ENCODE data around the gene FLT3. TPM values are rescaled to one million over a fixed set of nuclear protein-coding genes. Genes with fewer than 3 reads are reported as not detected.
A peak's percentile ranks its signal among the peaks of the same experiment; 100 is the strongest.

The FLT3 gene
- total RNA-seq, 1 donor from 2014 or later = not detected

DNA sequence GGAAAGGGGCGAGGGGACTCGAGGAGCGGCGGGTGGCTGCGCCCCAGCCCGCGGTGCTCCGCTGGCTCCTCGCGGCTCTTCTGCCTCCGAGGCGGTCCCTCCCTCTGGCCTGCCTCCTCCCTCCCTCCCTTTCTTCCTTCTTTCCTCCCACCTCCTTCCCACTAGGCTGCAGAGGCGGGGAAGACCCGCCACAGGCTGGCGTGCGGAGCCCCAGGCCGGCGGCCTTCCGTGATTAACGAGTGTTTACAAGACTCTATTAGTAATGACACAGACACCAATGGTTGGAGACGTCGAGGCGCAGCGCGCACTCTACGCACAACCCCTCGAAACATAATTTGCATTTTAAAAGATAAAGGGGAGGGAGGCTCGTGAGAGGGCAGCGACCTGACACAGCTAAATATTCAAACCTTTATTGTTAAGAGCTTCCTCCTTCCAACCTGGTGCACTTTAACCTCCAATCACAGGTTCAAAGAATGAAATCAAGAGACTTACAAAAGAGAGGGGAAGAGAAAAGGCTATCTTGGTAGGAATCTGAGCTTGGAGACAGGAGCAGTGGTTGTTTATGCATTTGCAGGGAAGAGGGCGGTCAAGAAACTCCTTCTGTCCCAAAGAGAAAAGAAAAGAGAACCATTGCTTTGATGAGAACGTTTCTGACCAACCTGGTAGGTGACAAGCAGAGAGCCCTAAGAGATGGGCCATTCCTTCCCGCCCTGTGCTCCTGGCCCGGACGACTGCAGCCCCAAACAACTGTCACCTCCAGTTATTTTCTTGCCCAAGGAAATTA, 131.1 kb downstream of the FLT3 start, which contains the start of gene CDX2:
Gene CDX2, minus strand, starts transcription at position 234 of the 784 bp plus-strand sequence. CDS start 309 bp downstream, outside the sequence.
- TF ChIP-seq, protein P1, sequence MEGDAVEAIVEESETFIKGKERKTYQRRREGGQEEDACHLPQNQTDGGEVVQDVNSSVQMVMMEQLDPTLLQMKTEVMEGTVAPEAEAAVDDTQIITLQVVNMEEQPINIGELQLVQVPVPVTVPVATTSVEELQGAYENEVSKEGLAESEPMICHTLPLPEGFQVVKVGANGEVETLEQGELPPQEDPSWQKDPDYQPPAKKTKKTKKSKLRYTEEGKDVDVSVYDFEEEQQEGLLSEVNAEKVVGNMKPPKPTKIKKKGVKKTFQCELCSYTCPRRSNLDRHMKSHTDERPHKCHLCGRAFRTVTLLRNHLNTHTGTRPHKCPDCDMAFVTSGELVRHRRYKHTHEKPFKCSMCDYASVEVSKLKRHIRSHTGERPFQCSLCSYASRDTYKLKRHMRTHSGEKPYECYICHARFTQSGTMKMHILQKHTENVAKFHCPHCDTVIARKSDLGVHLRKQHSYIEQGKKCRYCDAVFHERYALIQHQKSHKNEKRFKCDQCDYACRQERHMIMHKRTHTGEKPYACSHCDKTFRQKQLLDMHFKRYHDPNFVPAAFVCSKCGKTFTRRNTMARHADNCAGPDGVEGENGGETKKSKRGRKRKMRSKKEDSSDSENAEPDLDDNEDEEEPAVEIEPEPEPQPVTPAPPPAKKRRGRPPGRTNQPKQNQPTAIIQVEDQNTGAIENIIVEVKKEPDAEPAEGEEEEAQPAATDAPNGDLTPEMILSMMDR (IDR thresholded peaks at IDR 0.05; ENCODE audit: unreplicated experiment) = no peak
- Mint-ChIP-seq H3K4me1 (ENCODE audit: unreplicated experiment) (peaks cover 37% of the 10 kb centered on the region), H3K27ac (ENCODE audit: unreplicated experiment) (peak within 1 kb of the TSS; percentile 25), H3K9me3 (ENCODE audit: unreplicated experiment) (no peaks in the 10 kb centered on the region), H3K36me3 (ENCODE audit: low read depth, unreplicated experiment) (peaks cover 5% of the 10 kb centered on the region), H3K4me3 (ENCODE audit: unreplicated experiment) (no peak within 1 kb of the TSS), H3K27me3 (ENCODE audit: unreplicated experiment) (peaks cover 44% of the 10 kb centered on the region)
- no peak for DNase-seq (ENCODE audit: low spot score)

DNA sequence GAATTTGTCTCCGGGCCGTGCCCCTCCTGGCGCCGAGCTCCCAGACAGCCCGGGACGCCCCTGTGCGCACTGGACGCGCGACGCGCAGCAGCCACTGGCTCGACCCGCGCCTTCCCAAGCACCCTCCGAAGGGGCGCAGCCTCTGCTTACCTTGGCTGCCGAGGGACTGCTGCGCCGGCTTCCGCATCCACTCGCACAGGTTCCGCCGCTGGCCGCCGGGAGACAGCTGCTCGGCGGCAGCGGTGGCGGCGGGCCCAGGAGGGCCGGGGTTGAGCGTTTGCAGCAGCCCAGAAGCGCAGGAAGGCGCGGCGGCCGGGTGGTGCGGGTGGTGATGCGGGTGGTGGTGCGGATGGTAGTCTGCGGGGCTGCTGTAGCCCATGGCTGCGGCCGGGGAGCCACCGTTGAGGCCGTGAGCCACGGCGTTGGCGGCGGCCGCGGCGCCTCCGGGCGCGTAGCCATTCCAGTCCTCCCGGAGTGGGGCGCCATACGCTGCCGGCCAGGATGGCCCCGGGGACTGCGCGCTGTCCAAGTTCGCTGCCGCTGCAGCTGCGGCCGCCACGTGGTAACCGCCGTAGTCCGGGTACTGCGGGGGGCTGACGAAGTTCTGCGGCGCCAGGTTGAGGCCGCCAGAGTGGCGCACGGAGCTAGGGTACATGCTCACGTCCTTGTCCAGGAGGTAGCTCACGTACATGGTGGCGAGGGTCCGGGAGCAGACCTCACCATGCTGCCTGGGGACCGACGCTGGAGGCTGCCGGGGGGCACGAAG, 131.9 kb downstream of the FLT3 start:
- Mint-ChIP-seq H3K27me3 (ENCODE audit: unreplicated experiment) (peaks cover 44% of the 10 kb centered on the region), H3K36me3 (ENCODE audit: low read depth, unreplicated experiment) (peaks cover 5% of the 10 kb centered on the region), H3K4me3 (ENCODE audit: unreplicated experiment) (no peak overlapping the region), H3K27ac (ENCODE audit: unreplicated experiment) (no peak overlapping the region), H3K4me1 (ENCODE audit: unreplicated experiment) (peaks cover 37% of the 10 kb centered on the region), H3K9me3 (ENCODE audit: unreplicated experiment) (no peaks in the 10 kb centered on the region)
- TF ChIP-seq, protein P1 (IDR thresholded peaks at IDR 0.05; ENCODE audit: unreplicated experiment) = no peak
- DNase-seq (ENCODE audit: low spot score) = no peak

DNA sequence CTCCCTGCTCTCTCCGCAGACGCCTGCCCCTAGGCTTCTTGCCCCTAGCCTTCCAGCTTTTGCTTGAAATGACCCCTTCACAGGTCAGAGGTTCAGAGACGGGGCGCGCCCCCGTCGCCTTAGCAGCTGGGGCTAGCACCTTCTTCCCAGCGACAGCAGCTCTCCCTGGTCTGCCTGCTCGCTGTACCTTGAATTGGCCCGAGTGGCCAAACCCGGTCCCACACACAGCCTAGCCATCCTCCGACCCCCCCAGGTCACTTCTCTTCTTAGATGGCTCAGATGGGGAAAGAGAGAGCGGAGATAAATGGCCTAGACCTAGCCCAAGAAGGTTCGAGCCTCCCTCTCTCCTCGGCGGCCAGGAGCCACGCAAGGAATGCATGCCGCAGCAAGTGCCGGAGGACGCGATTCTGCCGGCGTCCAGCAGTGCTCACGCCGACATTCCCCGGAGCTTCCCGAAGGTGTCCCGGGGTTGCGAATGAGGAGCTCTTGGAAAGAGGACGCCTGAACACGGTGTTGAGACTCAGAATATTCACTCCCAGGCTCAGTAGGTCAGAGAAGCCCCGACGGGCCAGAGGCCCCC, 132.6 kb downstream of the FLT3 start:
- no peaks in the 10 kb centered on the region for H3K9me3 Mint-ChIP-seq (ENCODE audit: unreplicated experiment)
- H3K36me3 Mint-ChIP-seq (ENCODE audit: low read depth, unreplicated experiment) = peaks cover 5% of the 10 kb centered on the region
- no peak overlapping the region for H3K4me3 Mint-ChIP-seq (ENCODE audit: unreplicated experiment)
- peaks cover 44% of the 10 kb centered on the region for H3K27me3 Mint-ChIP-seq (ENCODE audit: unreplicated experiment)
- H3K27ac Mint-ChIP-seq (ENCODE audit: unreplicated experiment) = no peak overlapping the region
- TF ChIP-seq, protein P1 (IDR thresholded peaks at IDR 0.05; ENCODE audit: unreplicated experiment) = no peak
- peaks cover 37% of the 10 kb centered on the region for H3K4me1 Mint-ChIP-seq (ENCODE audit: unreplicated experiment)
- DNase-seq (ENCODE audit: low spot score) = no peak

DNA sequence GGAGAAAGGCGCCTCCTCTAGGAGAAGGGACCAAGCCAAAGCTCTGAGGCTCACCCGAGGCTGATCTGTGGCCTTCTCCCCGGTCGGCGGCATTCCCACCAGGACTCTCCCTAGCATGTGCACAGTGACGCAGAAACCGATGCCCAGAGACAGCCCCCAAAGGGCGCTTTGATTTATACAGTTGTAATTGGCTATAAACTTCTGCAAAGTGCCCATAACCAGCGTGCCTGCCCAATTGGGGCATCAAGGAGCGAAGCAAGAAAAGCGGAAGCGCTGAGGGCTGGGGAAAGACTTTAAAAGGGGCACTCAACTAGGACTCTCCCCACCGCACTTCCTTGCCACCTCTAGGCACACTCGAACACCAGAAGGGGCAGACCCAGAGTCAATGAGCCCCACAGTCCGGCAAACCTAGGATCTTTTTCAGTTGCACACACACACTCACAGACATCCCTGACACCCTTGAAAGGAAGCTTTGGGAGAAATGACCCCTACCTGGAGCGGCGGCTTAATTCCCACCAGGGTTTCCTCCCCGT, 133.1 kb downstream of the FLT3 start:
- Mint-ChIP-seq H3K4me1 (ENCODE audit: unreplicated experiment) (peaks cover 41% of the 10 kb centered on the region), H3K27ac (ENCODE audit: unreplicated experiment) (no peak overlapping the region), H3K27me3 (ENCODE audit: unreplicated experiment) (peaks cover 47% of the 10 kb centered on the region), H3K36me3 (ENCODE audit: low read depth, unreplicated experiment) (peaks cover 5% of the 10 kb centered on the region), H3K9me3 (ENCODE audit: unreplicated experiment) (no peaks in the 10 kb centered on the region), H3K4me3 (ENCODE audit: unreplicated experiment) (no peak overlapping the region)
- TF ChIP-seq, protein P1 (IDR thresholded peaks at IDR 0.05; ENCODE audit: unreplicated experiment) = no peak
- no peak for DNase-seq (ENCODE audit: low spot score)

All from endothelial cell (in vitro differentiated cells).